GM10266 (cell line): ENCODE data around the gene UGT1A10.

Experiments used
- DNase-seq: peaks from one replicate; pipeline ENCODE4 v3.0.0; 2012; ENCODE audit errors: extremely low spot score
- CTCF ChIP-seq: IDR thresholded peaks from 2 replicates; pipeline ENCODE4 v1.5.1; 2012; ENCODE audit warnings: mild to moderate bottlenecking, low read depth; ENCODE audit not compliant: control insufficient read depth, insufficient read depth; ENCODE audit errors: missing control alignments

The UGT1A10 gene

GRCh38 chr2:233780771-233781170, 144.5 kb downstream of the UGT1A10 start:
- TF ChIP-seq CTCF = no peak
- DNase-seq = no peak

- no peak for DNase-seq
- TF ChIP-seq CTCF = no peak
Observed at GRCh38 chr2:233789554-233789953, 153.3 kb downstream of the UGT1A10 start.

GRCh38 chr2:233791151-233791882, 155.1 kb downstream of the UGT1A10 start:
- no peak for DNase-seq
- no peak for TF ChIP-seq CTCF

GRCh38 chr2:233791883-233792329, 155.7 kb downstream of the UGT1A10 start:
- no peak for DNase-seq
- no peak for TF ChIP-seq CTCF

GRCh38 chr2:233792720-233793119, 156.5 kb downstream of the UGT1A10 start:
- no peak for TF ChIP-seq CTCF
- DNase-seq = no peak

- TF ChIP-seq CTCF = no peak
- DNase-seq = no peak
Observed at GRCh38 chr2:233793465-233794127, 157.3 kb downstream of the UGT1A10 start.

- TF ChIP-seq CTCF = no peak
- no peak for DNase-seq
Observed at GRCh38 chr2:233794128-233794658, 157.9 kb downstream of the UGT1A10 start.
